ENCODE results near the gene ARAP1. TPM values are rescaled to one million over a fixed set of nuclear protein-coding genes. Genes with fewer than 3 reads are reported as not detected.
A peak's percentile ranks its signal among the peaks of the same experiment; 100 is the strongest.

Gene ARAP1
- total RNA-seq, 1 experiment from 2014 or later, result 85.5 TPM

DNA sequence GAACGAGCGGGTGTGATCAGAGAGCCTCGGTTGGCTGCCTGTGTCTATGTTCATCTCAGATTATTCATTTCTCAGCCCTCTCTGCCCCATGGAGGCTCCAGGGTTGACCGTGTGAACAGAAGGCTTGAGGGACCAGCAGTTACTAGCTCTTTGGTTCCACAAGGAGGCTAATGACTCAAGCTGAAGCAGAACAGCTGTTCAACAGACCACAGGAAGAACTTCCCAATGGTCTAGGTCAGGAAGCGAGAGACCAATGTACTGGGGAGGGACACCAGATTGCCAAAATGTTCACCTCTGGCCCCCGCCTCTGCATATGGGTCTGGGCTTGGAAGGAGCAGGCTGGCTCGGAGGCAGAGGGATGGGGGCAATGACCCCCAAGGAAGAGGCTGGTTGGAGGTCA lies 63.3 kb downstream of the ARAP1 start:
- Histone ChIP-seq H3K4me3 (ENCODE audit: insufficient read depth, low read depth, low read length) (no peak overlapping the region), H3K36me3 (replicated peaks; ENCODE audit: control insufficient read depth, insufficient read depth, low read length) (peaks cover 13% of the 10 kb centered on the region), H3K27me3 (ENCODE audit: control insufficient read depth, insufficient read depth, low read length) (no peaks in the 10 kb centered on the region)
- DNase-seq, result no peak

- peaks cover 13% of the 10 kb centered on the region for H3K36me3 ChIP-seq (replicated peaks; ENCODE audit: control insufficient read depth, insufficient read depth, low read length)
- DNase-seq, result no peak
- no peak overlapping the region for H3K4me3 ChIP-seq (ENCODE audit: insufficient read depth, low read depth, low read length)
- no peaks in the 10 kb centered on the region for H3K27me3 ChIP-seq (ENCODE audit: control insufficient read depth, insufficient read depth, low read length)
Measured at GRCh38 chr11:72688486-72688885, 63.7 kb downstream of the ARAP1 start.

DNA sequence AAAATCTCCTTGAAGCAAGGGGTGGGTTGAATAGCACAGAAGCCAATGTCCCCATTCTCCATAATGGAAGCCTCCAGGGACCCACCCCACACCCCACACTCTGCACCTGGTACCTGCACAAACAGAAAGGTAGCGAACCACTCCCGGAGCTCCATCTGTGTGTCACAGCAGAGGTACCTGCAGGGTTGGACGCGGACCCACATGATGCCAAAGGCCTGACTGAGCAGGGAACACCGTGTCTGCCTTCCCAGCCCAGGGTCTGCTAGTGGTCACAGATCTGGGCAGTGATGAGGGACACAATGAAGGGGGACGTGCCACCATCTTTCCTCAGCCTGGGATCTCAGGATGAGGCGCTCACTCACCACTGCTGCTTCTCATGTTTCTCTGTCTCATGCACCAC lies 64.9 kb downstream of the ARAP1 start:
- Histone ChIP-seq H3K36me3 (replicated peaks; ENCODE audit: control insufficient read depth, insufficient read depth, low read length) (peaks cover 7% of the 10 kb centered on the region), H3K27me3 (ENCODE audit: control insufficient read depth, insufficient read depth, low read length) (no peaks in the 10 kb centered on the region), H3K4me3 (ENCODE audit: insufficient read depth, low read depth, low read length) (no peak overlapping the region)
- DNase-seq, result no peak

DNA sequence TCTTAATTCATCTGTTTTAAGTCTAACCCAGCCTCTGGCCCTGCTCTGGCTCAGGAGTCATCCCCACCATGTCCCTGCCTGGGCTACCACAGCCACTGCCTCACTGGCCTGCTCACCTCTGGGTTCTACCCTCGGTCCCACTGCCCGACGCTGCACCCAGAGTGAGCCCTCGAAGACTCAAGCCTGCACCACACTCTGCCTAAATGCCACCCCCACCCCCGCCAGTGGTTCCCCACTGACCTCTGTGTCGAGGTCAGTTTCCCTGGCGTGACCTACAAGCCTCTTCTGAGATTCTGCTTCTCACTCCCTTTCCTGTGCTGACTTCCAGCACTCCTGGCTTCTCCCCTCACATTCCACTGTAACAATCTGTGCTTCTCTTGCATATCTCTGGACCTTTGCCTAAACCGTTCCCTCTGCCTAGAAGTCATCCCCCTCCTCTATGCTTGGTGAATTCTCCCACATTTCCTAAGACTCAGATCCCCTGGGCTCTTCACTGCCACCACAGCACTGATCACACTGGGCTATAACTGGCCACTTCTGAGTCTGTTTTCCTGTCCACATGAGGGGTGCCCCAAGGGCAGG lies 65.5 kb downstream of the ARAP1 start:
- H3K27me3 ChIP-seq (ENCODE audit: control insufficient read depth, insufficient read depth, low read length), result no peaks in the 10 kb centered on the region; the same call in 1 of the 2 replicates
- H3K36me3 ChIP-seq (replicated peaks; ENCODE audit: control insufficient read depth, insufficient read depth, low read length), result peaks cover 7% of the 10 kb centered on the region
- no peak for DNase-seq
- H3K4me3 ChIP-seq (ENCODE audit: insufficient read depth, low read depth, low read length), result no peak overlapping the region

DNA sequence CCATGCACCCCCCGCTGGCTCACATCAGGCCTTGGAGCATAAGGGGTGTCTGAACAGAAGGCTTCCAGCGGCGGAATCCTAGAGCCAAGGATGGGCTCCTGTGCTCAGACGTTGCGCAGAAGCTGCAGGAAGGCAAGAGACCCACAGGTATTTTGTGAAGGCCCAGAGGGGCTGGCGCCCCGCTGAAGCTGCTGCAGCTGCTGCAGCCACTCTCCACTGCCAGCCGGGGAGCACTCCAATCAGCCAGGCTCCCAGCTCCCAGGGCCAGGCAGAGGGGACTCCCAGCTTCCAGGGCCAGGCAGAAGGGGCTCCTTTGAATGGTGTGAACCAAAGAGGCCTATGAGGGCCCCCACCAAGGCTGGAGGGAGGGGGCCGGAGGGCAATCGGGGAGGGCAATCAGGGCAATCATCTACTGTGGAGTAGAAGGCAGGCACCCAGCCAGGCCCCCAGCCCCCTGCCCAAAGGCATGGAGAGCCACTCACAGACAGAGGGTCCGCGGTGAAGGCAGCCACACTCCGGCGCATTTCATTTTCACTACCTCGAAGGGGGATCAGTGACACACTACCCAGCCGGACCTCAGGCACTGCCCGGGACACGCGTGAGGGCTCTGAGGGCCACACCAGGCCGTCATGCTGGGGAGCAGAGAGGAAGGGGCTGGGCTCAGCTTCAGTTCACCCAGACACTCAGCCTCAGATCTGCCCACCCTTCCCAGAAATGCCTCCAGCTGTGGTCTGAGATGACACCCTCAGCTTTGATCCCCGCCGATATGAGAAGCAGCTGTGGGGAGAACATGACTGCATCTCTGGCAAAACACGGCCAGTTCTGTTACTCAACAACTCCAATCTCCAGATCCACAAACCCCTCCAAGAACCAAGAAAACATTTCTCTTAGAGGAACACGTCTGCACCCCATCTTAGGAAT lies 66.4 kb downstream of the ARAP1 start:
- Histone ChIP-seq H3K4me3 (ENCODE audit: insufficient read depth, low read depth, low read length) (no peak overlapping the region), H3K36me3 (replicated peaks; ENCODE audit: control insufficient read depth, insufficient read depth, low read length) (peaks cover 7% of the 10 kb centered on the region)
- DNase-seq, result no peak

GRCh38 chr11:72684236-72684912 lies 67.8 kb downstream of the ARAP1 start:
- peak; percentile 89 for DNase-seq
- no peak overlapping the region for H3K4me3 ChIP-seq (ENCODE audit: insufficient read depth, low read depth, low read length)
- H3K36me3 ChIP-seq (replicated peaks; ENCODE audit: control insufficient read depth, insufficient read depth, low read length), result peaks cover 6% of the 10 kb centered on the region
- H3K27me3 ChIP-seq (ENCODE audit: control insufficient read depth, insufficient read depth, low read length), result peaks cover 5% of the 10 kb centered on the region; the same call in 1 of the 2 replicates

More for the DNA sequence above, 66.4 kb downstream of the ARAP1 start:
- no peaks in the 10 kb centered on the region; the same call in 1 of the 2 replicates for H3K27me3 ChIP-seq (ENCODE audit: control insufficient read depth, insufficient read depth, low read length)

DNA sequence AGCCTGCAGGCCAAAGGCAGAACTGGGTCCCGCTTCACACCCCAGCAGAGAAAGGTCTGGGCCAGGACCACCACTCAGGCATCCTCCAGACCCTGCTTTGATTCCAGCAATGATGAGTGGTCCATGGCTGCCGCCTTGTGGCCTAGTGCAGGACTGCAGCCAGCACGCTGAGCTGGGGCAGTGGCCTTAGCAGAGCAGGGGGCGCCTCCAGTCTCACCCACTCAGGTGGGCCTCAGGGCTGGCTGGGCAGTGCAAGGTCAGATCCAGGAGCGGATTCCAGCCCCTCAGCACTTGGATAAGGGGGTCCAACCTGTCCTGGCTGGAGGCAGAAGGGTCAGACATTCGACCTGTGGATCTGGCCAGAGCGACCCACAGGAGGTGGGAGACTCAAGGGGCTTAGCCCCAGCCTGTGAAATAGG lies 68.4 kb downstream of the ARAP1 start:
- peaks cover 6% of the 10 kb centered on the region for H3K36me3 ChIP-seq (replicated peaks; ENCODE audit: control insufficient read depth, insufficient read depth, low read length)
- DNase-seq, result peak; percentile 97
- H3K27me3 ChIP-seq (ENCODE audit: control insufficient read depth, insufficient read depth, low read length), result peaks cover 8% of the 10 kb centered on the region; the same call in 1 of the 2 replicates
- H3K4me3 ChIP-seq (ENCODE audit: insufficient read depth, low read depth, low read length), result no peak overlapping the region

- no peak overlapping the region for H3K4me3 ChIP-seq (ENCODE audit: insufficient read depth, low read depth, low read length)
- H3K27me3 ChIP-seq (ENCODE audit: control insufficient read depth, insufficient read depth, low read length), result peaks cover 17% of the 10 kb centered on the region; the same call in 1 of the 2 replicates
- no peak for DNase-seq
- H3K36me3 ChIP-seq (replicated peaks; ENCODE audit: control insufficient read depth, insufficient read depth, low read length), result peaks cover 5% of the 10 kb centered on the region
Measured at GRCh38 chr11:72682858-72683243, 69.4 kb downstream of the ARAP1 start.

GRCh38 chr11:72682238-72682857 lies 69.9 kb downstream of the ARAP1 start:
- Histone ChIP-seq H3K27me3 (ENCODE audit: control insufficient read depth, insufficient read depth, low read length) (peaks cover 21% of the 10 kb centered on the region), H3K4me3 (ENCODE audit: insufficient read depth, low read depth, low read length) (no peak overlapping the region), H3K36me3 (replicated peaks; ENCODE audit: control insufficient read depth, insufficient read depth, low read length) (peaks cover 1% of the 10 kb centered on the region)
- DNase-seq, result no peak

GRCh38 chr11:72681226-72682153 lies 70.7 kb downstream of the ARAP1 start:
- peaks cover 28% of the 10 kb centered on the region for H3K27me3 ChIP-seq (ENCODE audit: control insufficient read depth, insufficient read depth, low read length)
- peak; percentile 66 for DNase-seq
- H3K36me3 ChIP-seq (replicated peaks; ENCODE audit: control insufficient read depth, insufficient read depth, low read length), result no peaks in the 10 kb centered on the region; the same call in 1 of the 2 replicates
- H3K4me3 ChIP-seq (ENCODE audit: insufficient read depth, low read depth, low read length), result no peak overlapping the region

DNA sequence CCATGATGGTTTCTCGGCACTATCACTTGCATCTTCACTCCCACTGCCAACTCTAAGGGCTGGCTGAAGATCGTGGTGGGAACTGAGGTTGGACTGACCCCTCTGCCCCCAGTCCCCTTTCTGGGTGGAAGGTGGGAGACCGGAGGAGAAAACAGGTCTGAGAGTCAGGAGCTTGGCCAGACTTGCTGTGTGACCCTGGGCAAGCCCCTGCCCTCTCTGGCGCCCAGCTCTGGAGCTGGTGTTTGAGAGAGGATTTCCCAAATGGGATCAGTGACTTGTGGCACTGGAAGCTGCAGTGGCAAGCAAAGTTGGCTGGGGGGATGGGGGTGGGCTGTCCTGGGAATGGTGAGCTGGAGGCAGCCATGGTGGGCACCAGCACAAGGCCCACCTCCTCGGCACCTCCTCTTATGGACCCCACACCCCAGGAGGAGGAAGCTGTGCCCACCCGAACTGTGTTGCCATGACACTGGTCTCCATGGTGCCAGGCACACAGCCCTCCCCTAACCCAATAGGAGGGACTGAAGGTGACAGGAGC lies 71.5 kb downstream of the ARAP1 start:
- no peak overlapping the region for H3K4me3 ChIP-seq (ENCODE audit: insufficient read depth, low read depth, low read length)
- no peak for DNase-seq
- H3K36me3 ChIP-seq (replicated peaks; ENCODE audit: control insufficient read depth, insufficient read depth, low read length), result no peaks in the 10 kb centered on the region
- H3K27me3 ChIP-seq (ENCODE audit: control insufficient read depth, insufficient read depth, low read length), result peaks cover 36% of the 10 kb centered on the region

DNA sequence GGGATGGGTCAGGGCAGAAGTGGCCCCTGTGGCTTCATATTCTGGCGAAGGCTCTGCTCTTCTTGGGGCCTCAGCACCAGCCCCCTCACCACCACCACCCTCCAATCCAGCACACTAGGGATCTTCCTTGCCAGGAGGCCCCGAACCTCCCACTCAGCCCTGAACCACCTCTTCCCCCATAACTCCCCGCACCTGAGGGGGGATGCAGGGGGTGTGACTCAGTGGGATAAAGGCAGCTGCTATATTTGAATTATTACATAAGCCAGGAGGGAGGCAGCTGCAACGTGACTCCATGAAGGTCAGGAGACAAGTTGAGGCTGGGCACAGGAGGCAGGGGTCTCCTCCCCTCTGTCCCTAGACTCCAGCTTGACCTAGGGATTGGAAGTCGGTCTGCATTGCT lies 72.3 kb downstream of the ARAP1 start:
- no peak for DNase-seq
- Histone ChIP-seq H3K27me3 (ENCODE audit: control insufficient read depth, insufficient read depth, low read length) (peaks cover 43% of the 10 kb centered on the region), H3K36me3 (replicated peaks; ENCODE audit: control insufficient read depth, insufficient read depth, low read length) (no peaks in the 10 kb centered on the region), H3K4me3 (ENCODE audit: insufficient read depth, low read depth, low read length) (no peak overlapping the region)

DNA sequence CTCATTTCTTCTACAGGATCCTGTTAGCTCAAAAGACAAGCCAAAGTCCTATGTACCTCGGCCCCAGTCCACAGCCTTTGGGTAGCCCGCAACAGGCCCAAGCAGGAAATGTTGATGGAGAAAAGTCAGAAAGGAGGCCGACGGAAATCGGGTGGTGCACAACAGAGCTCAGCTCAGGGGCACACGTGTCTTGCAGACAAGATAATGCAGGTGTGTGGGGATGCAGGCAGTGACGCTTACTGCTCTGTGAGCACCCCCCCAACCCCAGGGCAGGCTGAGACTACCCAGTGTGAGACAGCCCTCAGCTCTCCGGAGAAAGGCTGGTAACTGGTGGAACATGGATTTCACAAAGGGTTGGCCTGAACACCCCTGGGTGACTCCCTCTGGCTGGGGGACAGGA lies 73.7 kb downstream of the ARAP1 start:
- Histone ChIP-seq H3K4me3 (ENCODE audit: insufficient read depth, low read depth, low read length) (no peak overlapping the region), H3K27me3 (ENCODE audit: control insufficient read depth, insufficient read depth, low read length) (peaks cover 52% of the 10 kb centered on the region), H3K36me3 (replicated peaks; ENCODE audit: control insufficient read depth, insufficient read depth, low read length) (no peaks in the 10 kb centered on the region)
- DNase-seq, result no peak

All from H7 (cell line).